Mesangial cell (primary cell): ENCODE data around the gene OVCH1. TPM values are rescaled to one million over a fixed set of nuclear protein-coding genes. Genes with fewer than 3 reads are reported as not detected.

ENCODE experiments used
- total RNA-seq: library from RNA; depleted of rRNA; stranded (reverse); fragments of >200 nt; gene quantifications from 2 replicates; pipeline ENCODE4 v1.2.3, GENCODE V29; 2015

The OVCH1 gene, protein sequence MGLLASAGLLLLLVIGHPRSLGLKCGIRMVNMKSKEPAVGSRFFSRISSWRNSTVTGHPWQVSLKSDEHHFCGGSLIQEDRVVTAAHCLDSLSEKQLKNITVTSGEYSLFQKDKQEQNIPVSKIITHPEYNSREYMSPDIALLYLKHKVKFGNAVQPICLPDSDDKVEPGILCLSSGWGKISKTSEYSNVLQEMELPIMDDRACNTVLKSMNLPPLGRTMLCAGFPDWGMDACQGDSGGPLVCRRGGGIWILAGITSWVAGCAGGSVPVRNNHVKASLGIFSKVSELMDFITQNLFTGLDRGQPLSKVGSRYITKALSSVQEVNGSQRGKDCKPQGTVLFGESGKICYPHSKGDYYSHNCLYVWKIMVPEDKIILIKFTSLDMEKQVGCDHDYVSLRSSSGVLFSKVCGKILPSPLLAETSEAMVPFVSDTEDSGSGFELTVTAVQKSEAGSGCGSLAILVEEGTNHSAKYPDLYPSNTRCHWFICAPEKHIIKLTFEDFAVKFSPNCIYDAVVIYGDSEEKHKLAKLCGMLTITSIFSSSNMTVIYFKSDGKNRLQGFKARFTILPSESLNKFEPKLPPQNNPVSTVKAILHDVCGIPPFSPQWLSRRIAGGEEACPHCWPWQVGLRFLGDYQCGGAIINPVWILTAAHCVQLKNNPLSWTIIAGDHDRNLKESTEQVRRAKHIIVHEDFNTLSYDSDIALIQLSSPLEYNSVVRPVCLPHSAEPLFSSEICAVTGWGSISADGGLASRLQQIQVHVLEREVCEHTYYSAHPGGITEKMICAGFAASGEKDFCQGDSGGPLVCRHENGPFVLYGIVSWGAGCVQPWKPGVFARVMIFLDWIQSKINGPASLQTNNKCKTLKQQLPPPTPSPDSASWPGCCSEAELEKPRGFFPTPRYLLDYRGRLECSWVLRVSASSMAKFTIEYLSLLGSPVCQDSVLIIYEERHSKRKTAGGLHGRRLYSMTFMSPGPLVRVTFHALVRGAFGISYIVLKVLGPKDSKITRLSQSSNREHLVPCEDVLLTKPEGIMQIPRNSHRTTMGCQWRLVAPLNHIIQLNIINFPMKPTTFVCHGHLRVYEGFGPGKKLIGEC
- total RNA-seq = not detected in 2 replicates

DNA sequence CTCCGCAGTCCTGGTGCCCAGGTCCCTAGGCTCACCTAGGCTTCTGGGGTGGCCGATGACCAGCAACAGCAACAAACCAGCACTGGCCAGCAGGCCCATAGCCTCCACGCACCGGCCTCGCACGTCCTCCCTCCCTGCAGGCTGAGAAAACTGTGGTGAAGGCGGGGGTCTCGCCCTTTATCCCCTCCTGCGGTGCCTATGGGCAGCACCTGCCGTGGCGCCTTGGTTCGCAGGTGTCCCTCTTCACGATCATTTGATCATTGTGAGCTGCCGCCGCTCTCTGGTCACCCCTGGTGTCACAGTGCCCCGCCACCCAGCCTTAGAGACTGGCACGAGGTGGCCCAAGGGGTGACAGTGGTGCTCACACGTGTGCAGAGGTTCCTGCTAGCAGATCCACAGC, at the start of gene OVCH1:
Gene OVCH1, minus strand, starts transcription at position 99 of the 400 bp plus-strand sequence. Its CDS starts 0 bp downstream, at position 99.

DNA sequence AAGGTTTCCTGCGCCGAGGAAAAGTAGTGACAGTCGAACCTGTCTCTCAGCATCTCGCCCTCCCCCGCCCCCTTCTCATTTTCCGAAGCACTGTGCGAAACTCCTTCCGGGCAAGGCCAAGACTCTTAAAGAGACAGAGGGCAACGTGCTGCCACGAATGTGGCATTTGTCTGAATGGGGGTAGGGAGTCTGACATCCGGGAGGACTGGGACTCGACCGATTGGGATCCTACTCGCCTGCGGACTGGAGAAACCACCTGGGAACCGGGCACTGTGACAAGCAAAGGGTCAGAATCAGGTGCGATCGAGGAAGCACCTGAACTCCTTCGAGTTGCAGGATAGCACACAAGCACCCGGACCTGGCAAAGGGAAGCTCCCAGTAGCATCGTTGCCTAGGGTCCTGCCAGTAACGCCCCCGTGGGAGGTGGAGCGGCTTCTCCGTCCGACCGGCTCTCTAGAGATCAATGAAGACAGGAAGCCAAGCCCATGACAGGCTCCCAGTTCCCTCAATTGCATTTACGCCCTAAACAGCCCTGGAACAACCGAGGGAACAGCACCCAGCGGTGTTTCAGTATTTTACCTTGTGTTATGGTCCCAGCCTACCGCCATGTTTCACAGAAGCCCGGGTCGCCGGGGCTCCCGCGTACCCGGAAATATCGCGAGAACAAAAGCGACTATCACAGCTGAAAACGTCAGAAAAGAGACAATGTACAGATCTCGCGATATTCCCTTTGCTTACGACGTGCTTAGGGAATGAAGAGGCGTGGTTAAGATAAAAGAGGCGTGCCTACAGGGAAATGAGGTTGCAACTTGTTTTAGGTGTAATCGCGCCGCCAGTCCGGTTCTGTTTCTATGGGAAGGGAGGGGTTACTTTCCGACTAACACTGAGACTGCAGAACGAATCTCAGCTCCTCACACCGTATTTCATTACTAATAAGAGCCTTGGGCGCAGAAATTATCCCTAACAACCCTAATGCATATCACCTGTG, 116.7 kb downstream of the OVCH1 start, which contains the start of gene ERGIC2:
Gene ERGIC2, minus strand, starts transcription at position 637 of the 988 bp plus-strand sequence. CDS start 9,539 bp downstream, outside the sequence.

Other genes starting within 250 kb of the OVCH1 start
- gene ERGIC2, start 116.5 kb downstream of the OVCH1 start, total RNA-seq = 26.1 and 27.1 TPM in 2 replicates